Right atrium auricular region (tissue), 2 donors: ENCODE results near the gene ITFG2. TPM values are rescaled to one million over a fixed set of nuclear protein-coding genes. Genes with fewer than 3 reads are reported as not detected.

ENCODE experiments used
- DNase-seq: peaks from one replicate; pipeline ENCODE4 v3.0.0-alpha.2; 2019; ENCODE audit warnings: low spot score
- H3K27ac ChIP-seq, 2 donors: fragments of 200-600 bp; sonication (generic); 1 replicate in 1 of 2; 2 replicates in 1 of 2; pipeline ENCODE4 v1.5.1; 2016 to 2019
- H3K27me3 ChIP-seq, 2 donors: fragments of 200-600 bp; sonication (generic); one replicate each; pipeline versions ENCODE4 v1.5.1 to v1.6.0; 2017 to 2019
- H3K36me3 ChIP-seq: fragments of 200-600 bp; sonication (generic); one replicate; pipeline ENCODE4 v1.5.1; 2016
- H3K4me1 ChIP-seq, 2 donors: fragments of 200-600 bp; sonication (generic); one replicate each; pipeline versions ENCODE4 v1.5.1 to v1.6.0; 2017 to 2019
- H3K4me3 ChIP-seq, 2 donors: fragments of 200-600 bp; sonication (generic); 1 replicate in 1 of 2; 2 replicates in 1 of 2; pipeline ENCODE4 v1.5.1; 2017 to 2019; ENCODE audit warnings: mild to moderate bottlenecking in 1 of 2, moderate library complexity in 1 of 2
- H3K9me3 ChIP-seq, 2 donors: fragments of 200-600 bp; sonication (generic); one replicate each; pipeline ENCODE4 v1.5.1; 2019
- total RNA-seq, 2 donors: library from RNA; depleted of rRNA; stranded (reverse); fragments of >200 nt; gene quantifications; one replicate each; pipeline ENCODE4 v1.1.0, GENCODE V29; 2016
- TF ChIP-seq, protein P1 (sequence below), 2 donors: fragments of 200-600 bp; sonication (generic); IDR thresholded peaks; one replicate each; pipeline ENCODE4 v1.5.1; 2019; ENCODE audit warnings: antibody characterized with exemption in 2 of 2

ITFG2 gene
- total RNA-seq, 2 donors from 2014 or later = 12.7 to 13.7 TPM

DNA sequence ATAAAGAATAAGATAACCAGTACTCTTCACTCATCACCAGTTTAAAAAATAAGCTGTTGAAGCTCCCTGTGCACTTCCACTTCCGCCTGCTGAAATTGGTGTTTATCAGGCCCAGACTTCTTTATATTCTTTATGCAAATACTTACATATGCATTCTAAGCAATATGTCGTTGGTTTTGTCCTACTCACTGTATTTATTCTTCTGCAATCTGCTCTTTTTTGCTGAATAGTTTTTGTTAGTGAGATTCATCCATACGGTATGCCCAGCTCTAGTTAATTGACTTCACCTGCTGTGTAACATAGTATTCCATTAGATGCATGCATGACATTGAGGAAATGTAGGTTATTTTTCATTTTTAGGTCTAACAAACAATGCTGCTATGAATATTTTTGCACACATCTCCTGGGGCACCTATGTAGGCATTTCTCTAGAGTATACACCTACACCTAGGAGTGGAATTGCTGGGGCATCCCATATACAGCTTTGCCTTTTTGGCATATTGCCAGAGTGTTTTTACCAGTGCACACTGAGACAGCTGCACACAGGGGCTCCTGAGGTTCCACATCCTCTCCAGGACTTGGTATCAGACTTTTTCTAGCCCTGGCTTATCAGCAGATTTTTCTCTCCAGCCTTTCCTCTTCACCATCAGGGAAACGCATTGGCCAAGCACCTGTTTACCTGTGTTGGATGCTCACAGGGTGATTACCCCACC lies 23.4 kb downstream of the ITFG2 start:
- H3K9me3 ChIP-seq = no peaks in the 10 kb centered on the region
- no peak overlapping the region for H3K4me3 ChIP-seq
- H3K27ac ChIP-seq = no peak overlapping the region
- peaks cover 0 to 23% of the 10 kb centered on the region in 2 donors for H3K4me1 ChIP-seq
- TF ChIP-seq, protein P1, sequence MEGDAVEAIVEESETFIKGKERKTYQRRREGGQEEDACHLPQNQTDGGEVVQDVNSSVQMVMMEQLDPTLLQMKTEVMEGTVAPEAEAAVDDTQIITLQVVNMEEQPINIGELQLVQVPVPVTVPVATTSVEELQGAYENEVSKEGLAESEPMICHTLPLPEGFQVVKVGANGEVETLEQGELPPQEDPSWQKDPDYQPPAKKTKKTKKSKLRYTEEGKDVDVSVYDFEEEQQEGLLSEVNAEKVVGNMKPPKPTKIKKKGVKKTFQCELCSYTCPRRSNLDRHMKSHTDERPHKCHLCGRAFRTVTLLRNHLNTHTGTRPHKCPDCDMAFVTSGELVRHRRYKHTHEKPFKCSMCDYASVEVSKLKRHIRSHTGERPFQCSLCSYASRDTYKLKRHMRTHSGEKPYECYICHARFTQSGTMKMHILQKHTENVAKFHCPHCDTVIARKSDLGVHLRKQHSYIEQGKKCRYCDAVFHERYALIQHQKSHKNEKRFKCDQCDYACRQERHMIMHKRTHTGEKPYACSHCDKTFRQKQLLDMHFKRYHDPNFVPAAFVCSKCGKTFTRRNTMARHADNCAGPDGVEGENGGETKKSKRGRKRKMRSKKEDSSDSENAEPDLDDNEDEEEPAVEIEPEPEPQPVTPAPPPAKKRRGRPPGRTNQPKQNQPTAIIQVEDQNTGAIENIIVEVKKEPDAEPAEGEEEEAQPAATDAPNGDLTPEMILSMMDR (IDR thresholded peaks at IDR 0.05) = no peak
- DNase-seq = no peak
- no peaks in the 10 kb centered on the region for H3K36me3 ChIP-seq
- no peaks in the 10 kb centered on the region for H3K27me3 ChIP-seq

DNA sequence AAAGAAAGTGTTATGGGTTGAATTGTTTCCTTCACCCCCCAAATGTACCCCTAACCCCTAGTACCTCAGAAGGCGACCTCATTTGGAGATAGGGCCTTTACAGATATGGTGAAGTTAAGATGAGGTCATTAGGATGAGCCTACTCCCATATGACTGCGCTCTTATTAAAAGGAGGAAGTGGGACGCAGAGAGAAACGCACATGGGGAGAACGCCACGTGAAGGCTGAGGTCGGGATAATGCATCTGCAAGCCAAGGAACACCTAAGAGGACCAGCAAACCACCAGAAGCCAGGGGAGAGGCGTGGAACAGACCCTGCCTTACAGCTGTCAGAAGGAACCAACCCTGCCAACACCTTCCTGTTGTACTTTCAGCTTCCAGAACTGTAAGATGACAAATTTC lies 24.1 kb downstream of the ITFG2 start:
- H3K27ac ChIP-seq = no peak overlapping the region
- H3K4me1 ChIP-seq = peaks cover 0 to 23% of the 10 kb centered on the region in 2 donors
- TF ChIP-seq, protein P1 (IDR thresholded peaks at IDR 0.05) = no peak
- H3K27me3 ChIP-seq = no peaks in the 10 kb centered on the region
- no peaks in the 10 kb centered on the region for H3K36me3 ChIP-seq
- H3K4me3 ChIP-seq = no peak overlapping the region
- H3K9me3 ChIP-seq = no peaks in the 10 kb centered on the region
- DNase-seq = no peak

DNA sequence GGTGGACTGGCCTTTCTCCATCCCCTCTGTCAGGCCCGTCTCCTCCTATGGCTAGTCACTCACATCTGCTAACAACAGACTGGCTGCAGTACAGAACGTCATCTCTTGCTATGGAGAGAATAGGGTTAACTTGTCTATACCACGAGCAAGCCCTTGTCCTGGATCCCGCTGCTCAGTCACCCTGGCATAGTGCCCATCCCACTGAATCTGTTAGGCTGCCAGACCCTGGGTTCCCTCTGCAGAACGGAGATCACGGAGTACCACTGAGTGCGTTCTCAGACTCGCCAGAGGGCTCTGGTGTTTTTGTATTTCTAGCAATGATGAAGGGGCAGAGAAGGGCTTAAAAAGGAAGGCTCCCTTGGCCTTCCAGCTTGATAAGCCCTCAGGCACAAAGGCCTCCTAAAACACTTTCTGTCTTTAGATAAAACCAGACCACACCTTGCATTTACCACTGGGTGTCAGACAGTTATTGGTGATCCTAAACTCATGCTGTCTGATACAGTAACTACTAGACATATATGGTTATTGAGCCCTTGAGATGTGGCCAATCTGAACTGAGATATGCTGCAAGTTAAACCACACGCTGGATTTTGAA lies 28.7 kb downstream of the ITFG2 start:
- Histone ChIP-seq H3K36me3 (no peaks in the 10 kb centered on the region), H3K4me3 (no peak overlapping the region), H3K27ac (no peak overlapping the region), H3K27me3 (no peaks in the 10 kb centered on the region), H3K9me3 (no peaks in the 10 kb centered on the region), H3K4me1 (peaks cover 0 to 11% of the 10 kb centered on the region in 2 donors)
- DNase-seq = no peak
- TF ChIP-seq, protein P1 (IDR thresholded peaks at IDR 0.05) = no peak

DNA sequence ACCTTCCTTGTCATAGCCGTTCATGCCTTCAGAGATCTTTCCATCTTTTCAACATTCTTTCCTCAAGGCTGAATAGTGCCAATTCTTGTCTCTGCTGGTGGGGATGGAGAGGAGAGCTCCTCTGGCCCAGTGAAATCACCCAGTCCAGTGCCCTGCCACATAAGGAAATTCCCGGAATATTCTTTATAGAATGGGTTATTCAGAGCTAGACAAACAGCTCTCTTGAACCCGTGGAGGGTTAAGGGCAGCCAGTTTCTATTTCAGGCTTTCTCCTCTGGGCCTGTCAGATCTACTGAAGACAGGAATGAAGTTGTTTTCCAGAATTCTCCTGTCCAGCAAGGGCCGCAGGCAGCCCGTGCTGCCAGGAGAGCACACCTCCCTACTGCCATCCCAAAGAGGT lies 30.5 kb downstream of the ITFG2 start:
- H3K4me1 ChIP-seq = peaks cover 0 to 11% of the 10 kb centered on the region in 2 donors
- TF ChIP-seq, protein P1 (IDR thresholded peaks at IDR 0.05) = no peak
- H3K27me3 ChIP-seq = no peaks in the 10 kb centered on the region
- peaks cover 5% of the 10 kb centered on the region for H3K36me3 ChIP-seq
- H3K9me3 ChIP-seq = no peaks in the 10 kb centered on the region
- no peak for DNase-seq
- H3K4me3 ChIP-seq = no peak overlapping the region
- H3K27ac ChIP-seq = peak overlapping the region in 1 of 2 donors; percentile 10

DNA sequence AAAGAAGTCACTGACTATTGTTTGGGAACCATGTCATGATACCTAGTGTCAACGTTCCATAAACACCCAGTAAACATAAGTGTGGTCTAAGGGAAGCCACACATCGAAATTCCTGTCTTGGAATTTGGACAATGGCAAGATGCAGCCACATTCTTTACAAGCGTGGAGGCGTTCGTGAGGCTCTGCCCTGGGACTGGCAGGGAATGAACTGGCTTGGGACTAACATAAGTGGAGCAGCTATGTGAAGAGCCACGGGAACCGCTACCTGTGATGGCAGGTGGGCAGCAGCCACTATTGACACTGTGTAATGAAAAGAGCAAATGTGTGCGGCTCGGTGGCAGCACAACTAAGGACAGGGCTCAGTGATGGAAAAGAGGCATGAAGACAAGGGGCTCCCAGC lies 32.3 kb downstream of the ITFG2 start:
- no peaks in the 10 kb centered on the region for H3K27me3 ChIP-seq
- TF ChIP-seq, protein P1 (IDR thresholded peaks at IDR 0.05) = no peak
- no peak overlapping the region for H3K4me3 ChIP-seq
- DNase-seq = no peak
- peak overlapping the region; percentile 16 to 29 for H3K27ac ChIP-seq
- peaks cover 8% of the 10 kb centered on the region for H3K36me3 ChIP-seq
- peaks cover 0 to 11% of the 10 kb centered on the region in 2 donors for H3K4me1 ChIP-seq
- no peaks in the 10 kb centered on the region for H3K9me3 ChIP-seq
